GM23338 (cell line): Measurements from ENCODE around the gene PCYT2. TPM values are rescaled to one million over a fixed set of nuclear protein-coding genes. Genes with fewer than 3 reads are reported as not detected.

Experiments used
- ATAC-seq: fragments of 200-7000 bp; cut with Tn5 transposase; 3 replicates; pipeline ENCODE4 v1.9.1; 2020
- DNase-seq: peaks from one replicate; pipeline ENCODE4 v3.0.0-alpha.2; 2015; ENCODE audit warnings: low spot score
- H2AFZ ChIP-seq: fragments of 200-600 bp; sonication (generic); 2 replicates; pipeline ENCODE4 v1.8.0; 2016; ENCODE audit warnings: antibody characterized with exemption, mild to moderate bottlenecking, moderate library complexity
- H3F3A ChIP-seq: fragments of 200-600 bp; sonication (generic); replicated peaks from 2 replicates; pipeline ENCODE4 v1.8.0; 2017; ENCODE audit warnings: antibody characterized with exemption, mixed run types, low read depth
- H3K27ac ChIP-seq: fragments of 200-600 bp; sonication (generic); 2 replicates; pipeline ENCODE4 v1.6.1; 2016; ENCODE audit warnings: low read depth
- H3K27me3 ChIP-seq: fragments of 200-600 bp; sonication (generic); 2 replicates; pipeline ENCODE4 v1.8.0; 2016; ENCODE audit warnings: mild to moderate bottlenecking, mixed run types, moderate library complexity; ENCODE audit not compliant: insufficient read depth
- H3K36me3 ChIP-seq: fragments of 200-600 bp; sonication (generic); 2 replicates; pipeline ENCODE4 v1.8.0; 2016; ENCODE audit warnings: mild to moderate bottlenecking; ENCODE audit not compliant: insufficient read depth
- H3K4me1 ChIP-seq: fragments of 200-600 bp; sonication (generic); 2 replicates; pipeline ENCODE4 v1.8.0; 2016; ENCODE audit warnings: mild to moderate bottlenecking, moderate library complexity; ENCODE audit not compliant: insufficient read depth
- H3K4me2 ChIP-seq: fragments of 200-600 bp; sonication (generic); 2 replicates; pipeline ENCODE4 v1.7.1; 2017; ENCODE audit warnings: mixed run types
- H3K4me3 ChIP-seq: fragments of 200-600 bp; sonication (generic); 2 replicates; pipeline ENCODE4 v1.6.1; 2016; ENCODE audit warnings: mixed run types
- H3K79me2 ChIP-seq: fragments of 200-600 bp; sonication (generic); replicated peaks from 2 replicates; pipeline ENCODE4 v1.8.0; 2017; ENCODE audit warnings: mild to moderate bottlenecking; ENCODE audit not compliant: insufficient read depth
- H3K9me2 ChIP-seq: fragments of 200-600 bp; sonication (generic); 2 replicates; pipeline ENCODE4 v1.8.0; 2017; ENCODE audit not compliant: insufficient read depth
- H4K20me1 ChIP-seq: fragments of 200-600 bp; sonication (generic); replicated peaks from 2 replicates; pipeline ENCODE4 v1.8.0; 2017; ENCODE audit warnings: mild to moderate bottlenecking; ENCODE audit not compliant: insufficient read depth
- H3K27ac Mint-ChIP-seq: 2 replicates; pipeline ENCODE4 v1.8.0; 2020; ENCODE audit warnings: inconsistent platforms, mild to moderate bottlenecking, moderate library complexity, mixed read lengths
- H3K27me3 Mint-ChIP-seq: 3 replicates; pipeline ENCODE4 v1.8.0; 2022; ENCODE audit warnings: low read depth, mild to moderate bottlenecking, moderate library complexity, mixed read lengths, inconsistent platforms; ENCODE audit not compliant: insufficient read depth, poor library complexity
- H3K36me3 Mint-ChIP-seq: 3 replicates; pipeline ENCODE4 v1.8.0; 2021; ENCODE audit warnings: low read depth, mild to moderate bottlenecking, inconsistent platforms, moderate library complexity, mixed read lengths
- H3K4me1 Mint-ChIP-seq: 3 replicates; pipeline ENCODE4 v1.8.0; 2020; ENCODE audit warnings: mild to moderate bottlenecking, inconsistent platforms, mixed read lengths
- H3K4me3 Mint-ChIP-seq: 3 replicates; pipeline ENCODE4 v1.8.0; 2021; ENCODE audit warnings: moderate library complexity, mild to moderate bottlenecking, inconsistent platforms, mixed read lengths
- H3K9me3 Mint-ChIP-seq: 3 replicates; pipeline ENCODE4 v1.8.0; 2020; ENCODE audit warnings: moderate library complexity, mild to moderate bottlenecking, inconsistent platforms, mixed read lengths
- CREB1 ChIP-seq: fragments of 250-450 bp; sonication (Bioruptor Pico); IDR thresholded peaks from 2 replicates; pipeline ENCODE4 v1.5.0; 2020; ENCODE audit warnings: low read depth, mild to moderate bottlenecking, moderate library complexity
- EZH2 ChIP-seq: fragments of 200-600 bp; sonication (generic); IDR thresholded peaks from one replicate; pipeline ENCODE4 v1.8.0; 2017; ENCODE audit warnings: antibody characterized with exemption, mild to moderate bottlenecking, low read depth; ENCODE audit not compliant: unreplicated experiment
- EZH2phosphoT487 ChIP-seq: fragments of 200-600 bp; sonication (generic); IDR thresholded peaks from one replicate; pipeline ENCODE4 v1.8.1; 2018; ENCODE audit warnings: antibody characterized with exemption; ENCODE audit not compliant: unreplicated experiment
- JUNB ChIP-seq: IDR thresholded peaks from one replicate; pipeline ENCODE4 v1.6.1; 2016; ENCODE audit warnings: antibody characterized with exemption; ENCODE audit not compliant: unreplicated experiment
- NANOG ChIP-seq: IDR thresholded peaks from 2 replicates; pipeline ENCODE4 v1.6.1; 2016; ENCODE audit warnings: antibody characterized with exemption, borderline replicate concordance
- POLR2AphosphoS5 ChIP-seq: IDR thresholded peaks from 2 replicates; pipeline ENCODE4 v1.6.1; 2016; ENCODE audit warnings: antibody characterized with exemption, low read depth
- STAT1 ChIP-seq: IDR thresholded peaks from one replicate; pipeline ENCODE4 v1.6.1; 2016; ENCODE audit warnings: antibody characterized with exemption; ENCODE audit not compliant: unreplicated experiment
- ZNF114 ChIP-seq: fragments of 250-450 bp; sonication (Bioruptor Pico); IDR thresholded peaks from 2 replicates; pipeline ENCODE4 v1.5.0; 2020; ENCODE audit warnings: mild to moderate bottlenecking, moderate library complexity
- ZNF331 ChIP-seq: fragments of 250-450 bp; sonication (Bioruptor Pico); IDR thresholded peaks from 2 replicates; pipeline ENCODE4 v1.5.0; 2020; ENCODE audit warnings: low read depth, mild to moderate bottlenecking, moderate library complexity
- ZNF462 ChIP-seq: fragments of 250-450 bp; sonication (Bioruptor Pico); IDR thresholded peaks from 2 replicates; pipeline ENCODE4 v1.5.0; 2020; ENCODE audit warnings: mild to moderate bottlenecking, moderate library complexity
- polyA plus RNA-seq: library from polyadenylated mRNA; unstranded; fragments of >200 nt; fragmentation: Nextera tagmentation; extraction: Ambion mirVana; gene quantifications from 2 replicates; pipeline ENCODE4 v1.2.1, GENCODE V29; 2016
- total RNA-seq: library from RNA; depleted of rRNA; stranded (reverse); fragments of >200 nt; shearing (Covaris generic); gene quantifications from 2 replicates; pipeline ENCODE4 v1.2.3, GENCODE V29; 2014
- TF ChIP-seq, protein P1 (sequence below), 2 experiments: fragments of 200-600 bp in 1 of 2; sonication (generic) in 1 of 2; conservative IDR thresholded peaks; 2 replicates each; pipeline versions ENCODE4 v1.5.1 to v1.6.1; 2016 to 2017; ENCODE audit warnings: antibody characterized with exemption in 2 of 2, low read depth in 2 of 2, mild to moderate bottlenecking in 2 of 2, moderate library complexity in 1 of 2
- TF ChIP-seq, protein P2 (sequence below): IDR thresholded peaks from 2 replicates; pipeline ENCODE4 v1.6.1; 2016; ENCODE audit warnings: antibody characterized with exemption
- TF ChIP-seq, protein P3 (sequence below): IDR thresholded peaks from one replicate; pipeline ENCODE4 v1.6.1; 2018; ENCODE audit warnings: antibody characterized with exemption; ENCODE audit not compliant: unreplicated experiment

PCYT2 gene
- total and polyA plus RNA-seq, 2 experiments from 2014 or later, result 51.6 to 82.9 TPM

DNA sequence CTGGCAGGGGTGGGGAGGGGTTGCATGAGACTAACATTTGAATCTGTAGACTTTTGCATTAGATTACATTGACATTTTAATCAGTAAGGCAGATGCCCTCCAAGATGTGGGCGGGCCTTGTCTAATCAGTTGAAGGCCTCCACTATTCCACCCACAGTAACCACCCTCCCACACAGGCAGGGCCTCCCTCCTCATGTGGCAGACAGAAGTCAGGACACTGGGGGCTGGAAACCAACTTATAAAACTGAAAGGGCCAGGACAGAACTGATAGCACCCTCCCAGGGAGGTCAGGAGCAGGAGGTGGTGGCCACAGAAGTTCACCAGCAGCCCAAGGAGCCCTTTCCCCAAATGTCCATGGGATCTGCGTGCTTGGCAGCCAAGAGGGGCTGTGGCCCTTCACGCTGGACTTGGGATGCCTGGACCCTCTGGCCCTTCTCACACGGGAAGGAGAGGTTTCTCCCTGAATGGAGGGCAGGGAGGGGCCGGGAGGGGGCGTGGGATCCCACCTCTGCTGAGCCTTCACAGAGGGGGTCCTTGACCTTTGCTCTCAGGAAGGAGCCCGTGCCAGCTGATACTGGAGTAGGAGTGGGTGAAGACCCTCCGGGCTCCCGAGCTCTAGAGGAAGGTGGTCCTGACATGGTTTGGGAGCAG lies 21.3 kb upstream of the PCYT2 start:
- H2AFZ ChIP-seq, result no peak overlapping the region
- no peak overlapping the region for H3K4me2 ChIP-seq
- Mint-ChIP-seq H3K27ac (no peak overlapping the region), H3K9me3 (no peaks in the 10 kb centered on the region), H3K36me3 (peaks cover 35% of the 10 kb centered on the region), H3K27me3 (peaks cover 25% of the 10 kb centered on the region), H3K4me3 (no peak overlapping the region; the same call in 2 of the 3 replicates), H3K4me1 (peaks cover 11% of the 10 kb centered on the region)
- H3K4me3 ChIP-seq, result no peak overlapping the region
- TF ChIP-seq JUNB (no peak), ZNF114 (no peak), EZH2phosphoT487 (no peak), ZNF331 (CRISPR knock-in tag) (no peak), CREB1 (CRISPR knock-in tag) (no peak), STAT1 (no peak), POLR2AphosphoS5 (no peak), EZH2 (no peak), NANOG (no peak), ZNF462 (CRISPR knock-in tag) (no peak)
- TF ChIP-seq, protein P1, sequence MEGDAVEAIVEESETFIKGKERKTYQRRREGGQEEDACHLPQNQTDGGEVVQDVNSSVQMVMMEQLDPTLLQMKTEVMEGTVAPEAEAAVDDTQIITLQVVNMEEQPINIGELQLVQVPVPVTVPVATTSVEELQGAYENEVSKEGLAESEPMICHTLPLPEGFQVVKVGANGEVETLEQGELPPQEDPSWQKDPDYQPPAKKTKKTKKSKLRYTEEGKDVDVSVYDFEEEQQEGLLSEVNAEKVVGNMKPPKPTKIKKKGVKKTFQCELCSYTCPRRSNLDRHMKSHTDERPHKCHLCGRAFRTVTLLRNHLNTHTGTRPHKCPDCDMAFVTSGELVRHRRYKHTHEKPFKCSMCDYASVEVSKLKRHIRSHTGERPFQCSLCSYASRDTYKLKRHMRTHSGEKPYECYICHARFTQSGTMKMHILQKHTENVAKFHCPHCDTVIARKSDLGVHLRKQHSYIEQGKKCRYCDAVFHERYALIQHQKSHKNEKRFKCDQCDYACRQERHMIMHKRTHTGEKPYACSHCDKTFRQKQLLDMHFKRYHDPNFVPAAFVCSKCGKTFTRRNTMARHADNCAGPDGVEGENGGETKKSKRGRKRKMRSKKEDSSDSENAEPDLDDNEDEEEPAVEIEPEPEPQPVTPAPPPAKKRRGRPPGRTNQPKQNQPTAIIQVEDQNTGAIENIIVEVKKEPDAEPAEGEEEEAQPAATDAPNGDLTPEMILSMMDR (conservative IDR thresholded peaks at IDR 0.05; ENCODE audit: low read depth in 2 of 2), result no peak
- TF ChIP-seq, protein P2, sequence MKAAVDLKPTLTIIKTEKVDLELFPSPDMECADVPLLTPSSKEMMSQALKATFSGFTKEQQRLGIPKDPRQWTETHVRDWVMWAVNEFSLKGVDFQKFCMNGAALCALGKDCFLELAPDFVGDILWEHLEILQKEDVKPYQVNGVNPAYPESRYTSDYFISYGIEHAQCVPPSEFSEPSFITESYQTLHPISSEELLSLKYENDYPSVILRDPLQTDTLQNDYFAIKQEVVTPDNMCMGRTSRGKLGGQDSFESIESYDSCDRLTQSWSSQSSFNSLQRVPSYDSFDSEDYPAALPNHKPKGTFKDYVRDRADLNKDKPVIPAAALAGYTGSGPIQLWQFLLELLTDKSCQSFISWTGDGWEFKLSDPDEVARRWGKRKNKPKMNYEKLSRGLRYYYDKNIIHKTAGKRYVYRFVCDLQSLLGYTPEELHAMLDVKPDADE, result no peak
- TF ChIP-seq, protein P3, sequence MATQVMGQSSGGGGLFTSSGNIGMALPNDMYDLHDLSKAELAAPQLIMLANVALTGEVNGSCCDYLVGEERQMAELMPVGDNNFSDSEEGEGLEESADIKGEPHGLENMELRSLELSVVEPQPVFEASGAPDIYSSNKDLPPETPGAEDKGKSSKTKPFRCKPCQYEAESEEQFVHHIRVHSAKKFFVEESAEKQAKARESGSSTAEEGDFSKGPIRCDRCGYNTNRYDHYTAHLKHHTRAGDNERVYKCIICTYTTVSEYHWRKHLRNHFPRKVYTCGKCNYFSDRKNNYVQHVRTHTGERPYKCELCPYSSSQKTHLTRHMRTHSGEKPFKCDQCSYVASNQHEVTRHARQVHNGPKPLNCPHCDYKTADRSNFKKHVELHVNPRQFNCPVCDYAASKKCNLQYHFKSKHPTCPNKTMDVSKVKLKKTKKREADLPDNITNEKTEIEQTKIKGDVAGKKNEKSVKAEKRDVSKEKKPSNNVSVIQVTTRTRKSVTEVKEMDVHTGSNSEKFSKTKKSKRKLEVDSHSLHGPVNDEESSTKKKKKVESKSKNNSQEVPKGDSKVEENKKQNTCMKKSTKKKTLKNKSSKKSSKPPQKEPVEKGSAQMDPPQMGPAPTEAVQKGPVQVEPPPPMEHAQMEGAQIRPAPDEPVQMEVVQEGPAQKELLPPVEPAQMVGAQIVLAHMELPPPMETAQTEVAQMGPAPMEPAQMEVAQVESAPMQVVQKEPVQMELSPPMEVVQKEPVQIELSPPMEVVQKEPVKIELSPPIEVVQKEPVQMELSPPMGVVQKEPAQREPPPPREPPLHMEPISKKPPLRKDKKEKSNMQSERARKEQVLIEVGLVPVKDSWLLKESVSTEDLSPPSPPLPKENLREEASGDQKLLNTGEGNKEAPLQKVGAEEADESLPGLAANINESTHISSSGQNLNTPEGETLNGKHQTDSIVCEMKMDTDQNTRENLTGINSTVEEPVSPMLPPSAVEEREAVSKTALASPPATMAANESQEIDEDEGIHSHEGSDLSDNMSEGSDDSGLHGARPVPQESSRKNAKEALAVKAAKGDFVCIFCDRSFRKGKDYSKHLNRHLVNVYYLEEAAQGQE, result no peak
- peaks cover 12% of the 10 kb centered on the region; the same call in 1 of the 2 replicates for H3K79me2 ChIP-seq
- H3K27ac ChIP-seq, result no peak overlapping the region
- ATAC-seq (no peak), DNase-seq (no peak)
- H3K4me1 ChIP-seq, result no peaks in the 10 kb centered on the region; the same call in 1 of the 2 replicates
- no peaks in the 10 kb centered on the region for H3K9me2 ChIP-seq
- no peaks in the 10 kb centered on the region for H3K36me3 ChIP-seq
- no peaks in the 10 kb centered on the region; the same call in 1 of the 2 replicates for H4K20me1 ChIP-seq
- peaks cover 10% of the 10 kb centered on the region; the same call in 1 of the 2 replicates for H3K27me3 ChIP-seq
- peaks cover 10% of the 10 kb centered on the region for H3F3A ChIP-seq
